Vagina (tissue), 2 donors: ENCODE results near the gene SUDS3.

Source experiments
- POLR2A ChIP-seq, 2 donors: fragments of 450-650 bp; IDR thresholded peaks; one replicate each; pipeline ENCODE4 v1.6.1; 2017; ENCODE audit warnings: antibody characterized with exemption in 2 of 2, mild to moderate bottlenecking in 2 of 2, moderate library complexity in 2 of 2
- POLR2AphosphoS5 ChIP-seq, 2 donors: sonication (generic); formaldehyde crosslinking; IDR thresholded peaks; one replicate each; pipeline ENCODE4 v1.9.0; 2017; ENCODE audit warnings: antibody characterized with exemption in 2 of 2, mild to moderate bottlenecking in 2 of 2, low read depth in 1 of 2; ENCODE audit not compliant: insufficient read depth in 1 of 2
- TF ChIP-seq, protein P1 (sequence below), 3 experiments: fragments of 450-650 bp in 2 of 3; fragments of 200-600 bp in 1 of 3; sonication (generic) in 1 of 3; IDR thresholded peaks; one replicate each; pipeline ENCODE4 v1.5.1; 2017 to 2019; ENCODE audit warnings: antibody characterized with exemption in 3 of 3, mild to moderate bottlenecking in 2 of 3, moderate library complexity in 2 of 3

- TF ChIP-seq, protein P1, sequence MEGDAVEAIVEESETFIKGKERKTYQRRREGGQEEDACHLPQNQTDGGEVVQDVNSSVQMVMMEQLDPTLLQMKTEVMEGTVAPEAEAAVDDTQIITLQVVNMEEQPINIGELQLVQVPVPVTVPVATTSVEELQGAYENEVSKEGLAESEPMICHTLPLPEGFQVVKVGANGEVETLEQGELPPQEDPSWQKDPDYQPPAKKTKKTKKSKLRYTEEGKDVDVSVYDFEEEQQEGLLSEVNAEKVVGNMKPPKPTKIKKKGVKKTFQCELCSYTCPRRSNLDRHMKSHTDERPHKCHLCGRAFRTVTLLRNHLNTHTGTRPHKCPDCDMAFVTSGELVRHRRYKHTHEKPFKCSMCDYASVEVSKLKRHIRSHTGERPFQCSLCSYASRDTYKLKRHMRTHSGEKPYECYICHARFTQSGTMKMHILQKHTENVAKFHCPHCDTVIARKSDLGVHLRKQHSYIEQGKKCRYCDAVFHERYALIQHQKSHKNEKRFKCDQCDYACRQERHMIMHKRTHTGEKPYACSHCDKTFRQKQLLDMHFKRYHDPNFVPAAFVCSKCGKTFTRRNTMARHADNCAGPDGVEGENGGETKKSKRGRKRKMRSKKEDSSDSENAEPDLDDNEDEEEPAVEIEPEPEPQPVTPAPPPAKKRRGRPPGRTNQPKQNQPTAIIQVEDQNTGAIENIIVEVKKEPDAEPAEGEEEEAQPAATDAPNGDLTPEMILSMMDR (IDR thresholded peaks at IDR 0.05) = no peak
- TF ChIP-seq POLR2A (IDR thresholded peaks at IDR 0.05) (no peak), POLR2AphosphoS5 (IDR thresholded peaks at IDR 0.05; ENCODE audit: insufficient read depth in 1 of 2, low read depth in 1 of 2) (no peak)
These were observed 48.5 kb downstream of the SUDS3 start for GRCh38 chr12:118424884-118425283.
